Panc1 (cell line): ENCODE measurements around the gene ADAMTS9.

ENCODE experiments used
- POLR2AphosphoS5 ChIP-seq: IDR thresholded peaks from 2 replicates; pipeline ENCODE4 v1.6.1; 2012; ENCODE audit warnings: mild to moderate bottlenecking, low read depth, low read length, moderate library complexity
- REST ChIP-seq, 2 experiments: IDR thresholded peaks; 2 replicates each; pipeline ENCODE4 v1.6.1; 2011 to 2012; ENCODE audit warnings: low read depth in 2 of 2, control low read depth in 1 of 2, low read length in 1 of 2, mild to moderate bottlenecking in 1 of 2, moderate library complexity in 1 of 2; ENCODE audit not compliant: insufficient read depth in 1 of 2
- TF ChIP-seq, protein P1 (sequence below): fragments of 450-650 bp; IDR thresholded peaks from 2 replicates; pipeline ENCODE4 v1.5.1; 2017; ENCODE audit warnings: mild to moderate bottlenecking

DNA sequence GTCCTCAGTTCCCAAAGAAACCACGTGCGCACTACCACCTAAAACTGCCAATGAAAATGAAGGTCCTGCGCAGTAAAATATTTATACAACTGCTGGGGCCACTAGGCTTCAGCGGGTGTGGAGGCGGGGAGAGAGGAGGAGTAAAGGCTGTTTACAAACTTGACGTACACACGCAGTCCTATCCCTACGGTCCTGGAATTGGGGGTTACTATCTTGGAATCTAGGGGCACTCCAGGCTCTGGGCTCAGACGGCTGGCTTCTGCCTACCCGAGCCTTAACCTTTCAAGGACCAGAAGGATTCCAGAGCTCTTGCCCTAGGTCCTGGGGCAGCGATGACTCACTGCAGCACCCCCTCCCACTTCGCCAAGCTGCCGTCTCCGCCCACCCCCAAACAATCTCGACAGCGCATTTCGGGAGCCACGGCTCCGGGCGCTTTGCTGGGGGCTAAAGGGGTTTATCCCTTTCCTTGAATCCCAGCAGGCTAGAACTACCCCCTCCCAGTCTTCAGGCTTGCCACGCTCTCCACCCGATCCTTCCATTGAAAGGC is 3.0 kb downstream of the ADAMTS9 start:
- TF ChIP-seq, protein P1, sequence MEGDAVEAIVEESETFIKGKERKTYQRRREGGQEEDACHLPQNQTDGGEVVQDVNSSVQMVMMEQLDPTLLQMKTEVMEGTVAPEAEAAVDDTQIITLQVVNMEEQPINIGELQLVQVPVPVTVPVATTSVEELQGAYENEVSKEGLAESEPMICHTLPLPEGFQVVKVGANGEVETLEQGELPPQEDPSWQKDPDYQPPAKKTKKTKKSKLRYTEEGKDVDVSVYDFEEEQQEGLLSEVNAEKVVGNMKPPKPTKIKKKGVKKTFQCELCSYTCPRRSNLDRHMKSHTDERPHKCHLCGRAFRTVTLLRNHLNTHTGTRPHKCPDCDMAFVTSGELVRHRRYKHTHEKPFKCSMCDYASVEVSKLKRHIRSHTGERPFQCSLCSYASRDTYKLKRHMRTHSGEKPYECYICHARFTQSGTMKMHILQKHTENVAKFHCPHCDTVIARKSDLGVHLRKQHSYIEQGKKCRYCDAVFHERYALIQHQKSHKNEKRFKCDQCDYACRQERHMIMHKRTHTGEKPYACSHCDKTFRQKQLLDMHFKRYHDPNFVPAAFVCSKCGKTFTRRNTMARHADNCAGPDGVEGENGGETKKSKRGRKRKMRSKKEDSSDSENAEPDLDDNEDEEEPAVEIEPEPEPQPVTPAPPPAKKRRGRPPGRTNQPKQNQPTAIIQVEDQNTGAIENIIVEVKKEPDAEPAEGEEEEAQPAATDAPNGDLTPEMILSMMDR: no peak
- TF ChIP-seq POLR2AphosphoS5 (no peak), REST (IDR thresholded peaks at IDR 0.05; ENCODE audit: insufficient read depth in 1 of 2, low read depth in 2 of 2, low read length in 1 of 2) (no peak)
